Activated CD8-positive, alpha-beta T cell treated with anti-CD3 and anti-CD28 coated beads, Interleukin-2, amount 10 ng/mL, durations not matched to agents 7 days and 5 days (primary cell): ENCODE measurements around the gene EXD3. TPM values are rescaled to one million over a fixed set of nuclear protein-coding genes. Genes with fewer than 3 reads are reported as not detected.

ENCODE experiments used
- ATAC-seq: fragments of 150-1000 bp; cut with Tn5 transposase; one replicate; pipeline ENCODE4 v1.10.0; 2021; ENCODE audit warnings: moderate library complexity
- CTCF ChIA-PET: fragments of 350-600 bp; sonication (Branson Sonifier 250); formaldehyde crosslinking; loops from one replicate; lab custom pipeline; 2021; ENCODE audit warnings: antibody characterized with exemption; lab: Charles Lee
- POLR2A ChIA-PET: fragments of 350-600 bp; sonication (Branson Sonifier 250); formaldehyde crosslinking; loops from one replicate; lab custom pipeline; 2021; ENCODE audit warnings: antibody characterized with exemption; lab: Charles Lee
- DNase-seq: peaks from one replicate; pipeline ENCODE4 v3.0.0-alpha.2; 2020
- H3K27ac Mint-ChIP-seq: one replicate; pipeline ENCODE4 v1.8.0; 2021; ENCODE audit warnings: mild to moderate bottlenecking, mixed read lengths
- H3K27me3 Mint-ChIP-seq: one replicate; pipeline ENCODE4 v1.8.0; 2021; ENCODE audit warnings: low read depth, mixed read lengths
- H3K36me3 Mint-ChIP-seq: one replicate; pipeline ENCODE4 v1.8.0; 2021; ENCODE audit warnings: low read depth, mixed read lengths
- H3K4me1 Mint-ChIP-seq: one replicate; pipeline ENCODE4 v1.8.0; 2021; ENCODE audit warnings: low read depth, mixed read lengths
- H3K4me3 Mint-ChIP-seq: one replicate; pipeline ENCODE4 v1.8.0; 2021; ENCODE audit warnings: mild to moderate bottlenecking, mixed read lengths
- H3K9me3 Mint-ChIP-seq: one replicate; pipeline ENCODE4 v1.8.0; 2022; ENCODE audit warnings: mixed read lengths; ENCODE audit not compliant: insufficient read depth
- total RNA-seq, 2 experiments: library from RNA; stranded (reverse); gene quantifications; one replicate each; pipeline ENCODE4 v1.2.3, GENCODE V29; 2021

The EXD3 gene
- total RNA-seq, 2 experiments from 2014 or later = 10.0 to 10.9 TPM

GRCh38 chr9:137404961-137405567, 17.9 kb downstream of the EXD3 start:
- H3K27ac Mint-ChIP-seq = no peak overlapping the region
- ChIA-PET POLR2A (no interaction called here), CTCF (interaction anchor here (0.8 to 1.2 kb wide), 2 partner anchors 103 to 118 kb away, joined by 3 to 5 read pairs; partner anchors contain the start of gene NRARP)
- H3K27me3 Mint-ChIP-seq = no peaks in the 10 kb centered on the region
- H3K4me3 Mint-ChIP-seq = no peak overlapping the region
- no peak for DNase-seq
- peaks cover 2% of the 10 kb centered on the region for H3K4me1 Mint-ChIP-seq
- peaks cover 6% of the 10 kb centered on the region for H3K36me3 Mint-ChIP-seq
- ATAC-seq = no peak
- no peaks in the 10 kb centered on the region for H3K9me3 Mint-ChIP-seq

GRCh38 chr9:137403269-137403668, 19.7 kb downstream of the EXD3 start:
- no peak for ATAC-seq
- H3K4me1 Mint-ChIP-seq = no peaks in the 10 kb centered on the region
- peaks cover 6% of the 10 kb centered on the region for H3K36me3 Mint-ChIP-seq
- no peaks in the 10 kb centered on the region for H3K9me3 Mint-ChIP-seq
- ChIA-PET POLR2A (no interaction called here), CTCF (no interaction called here)
- no peak overlapping the region for H3K4me3 Mint-ChIP-seq
- no peak overlapping the region for H3K27ac Mint-ChIP-seq
- no peaks in the 10 kb centered on the region for H3K27me3 Mint-ChIP-seq
- no peak for DNase-seq

GRCh38 chr9:137402746-137403145, 20.2 kb downstream of the EXD3 start:
- Mint-ChIP-seq H3K4me3 (no peak overlapping the region), H3K27ac (no peak overlapping the region), H3K27me3 (no peaks in the 10 kb centered on the region), H3K4me1 (no peaks in the 10 kb centered on the region), H3K36me3 (peaks cover 6% of the 10 kb centered on the region), H3K9me3 (no peaks in the 10 kb centered on the region)
- ATAC-seq (no peak), DNase-seq (no peak)
- CTCF ChIA-PET = no interaction called here
- POLR2A ChIA-PET = no interaction called here

GRCh38 chr9:137398561-137399468, 24.1 kb downstream of the EXD3 start:
- CTCF ChIA-PET = no interaction called here
- POLR2A ChIA-PET = no interaction called here
- H3K27ac Mint-ChIP-seq = no peak overlapping the region
- H3K9me3 Mint-ChIP-seq = no peaks in the 10 kb centered on the region
- no peaks in the 10 kb centered on the region for H3K4me1 Mint-ChIP-seq
- no peak overlapping the region for H3K4me3 Mint-ChIP-seq
- peaks cover 6% of the 10 kb centered on the region for H3K36me3 Mint-ChIP-seq
- no peak for DNase-seq
- no peaks in the 10 kb centered on the region for H3K27me3 Mint-ChIP-seq
- no peak for ATAC-seq

GRCh38 chr9:137397675-137398423, 25.1 kb downstream of the EXD3 start:
- Mint-ChIP-seq H3K4me3 (no peak overlapping the region), H3K27ac (no peak overlapping the region), H3K4me1 (no peaks in the 10 kb centered on the region), H3K27me3 (no peaks in the 10 kb centered on the region), H3K36me3 (peaks cover 6% of the 10 kb centered on the region), H3K9me3 (no peaks in the 10 kb centered on the region)
- ChIA-PET CTCF (no interaction called here), POLR2A (no interaction called here)
- DNase-seq (no peak), ATAC-seq (no peak)

- ATAC-seq = no peak
- H3K27me3 Mint-ChIP-seq = no peaks in the 10 kb centered on the region
- no peak for DNase-seq
- no peaks in the 10 kb centered on the region for H3K4me1 Mint-ChIP-seq
- H3K9me3 Mint-ChIP-seq = no peaks in the 10 kb centered on the region
- H3K27ac Mint-ChIP-seq = no peak overlapping the region
- H3K36me3 Mint-ChIP-seq = no peaks in the 10 kb centered on the region
- POLR2A ChIA-PET = no interaction called here
- H3K4me3 Mint-ChIP-seq = no peak overlapping the region
- CTCF ChIA-PET = no interaction called here
Observed at GRCh38 chr9:137396634-137397367, 26.2 kb downstream of the EXD3 start.

- no peaks in the 10 kb centered on the region for H3K27me3 Mint-ChIP-seq
- H3K4me1 Mint-ChIP-seq = no peaks in the 10 kb centered on the region
- no peaks in the 10 kb centered on the region for H3K36me3 Mint-ChIP-seq
- no peak for ATAC-seq
- no peaks in the 10 kb centered on the region for H3K9me3 Mint-ChIP-seq
- H3K4me3 Mint-ChIP-seq = no peak overlapping the region
- CTCF ChIA-PET = no interaction called here
- no peak overlapping the region for H3K27ac Mint-ChIP-seq
- POLR2A ChIA-PET = no interaction called here
- no peak for DNase-seq
Observed at GRCh38 chr9:137396227-137396626, 26.7 kb downstream of the EXD3 start.

GRCh38 chr9:137395666-137396010, 27.3 kb downstream of the EXD3 start:
- Mint-ChIP-seq H3K27me3 (no peaks in the 10 kb centered on the region), H3K9me3 (no peaks in the 10 kb centered on the region), H3K4me3 (no peak overlapping the region), H3K4me1 (no peaks in the 10 kb centered on the region), H3K27ac (no peak overlapping the region), H3K36me3 (no peaks in the 10 kb centered on the region)
- CTCF ChIA-PET = no interaction called here
- ATAC-seq (no peak), DNase-seq (no peak)
- POLR2A ChIA-PET = no interaction called here

GRCh38 chr9:137394866-137395665, 27.9 kb downstream of the EXD3 start:
- ATAC-seq = no peak
- no peak for DNase-seq
- POLR2A ChIA-PET = no interaction called here
- Mint-ChIP-seq H3K9me3 (no peaks in the 10 kb centered on the region), H3K4me3 (no peak overlapping the region), H3K27ac (no peak overlapping the region), H3K27me3 (no peaks in the 10 kb centered on the region), H3K4me1 (peaks cover 3% of the 10 kb centered on the region), H3K36me3 (no peaks in the 10 kb centered on the region)
- CTCF ChIA-PET = no interaction called here

GRCh38 chr9:137393176-137394150, 29.5 kb downstream of the EXD3 start:
- Mint-ChIP-seq H3K36me3 (no peaks in the 10 kb centered on the region), H3K27me3 (no peaks in the 10 kb centered on the region), H3K27ac (no peak overlapping the region), H3K4me1 (peaks cover 3% of the 10 kb centered on the region), H3K4me3 (no peak overlapping the region), H3K9me3 (no peaks in the 10 kb centered on the region)
- DNase-seq (no peak), ATAC-seq (no peak)
- ChIA-PET CTCF (no interaction called here), POLR2A (no interaction called here)
